SK-N-SH treated with all-trans-retinoic acid at 6 μM for 48 hours (cell line): ENCODE measurements around the gene CEP128.

ENCODE experiments used
- ATAC-seq: fragments of 200-7000 bp; cut with Tn5 transposase; 3 replicates; pipeline ENCODE4 v1.9.1; 2020; ENCODE audit warnings: mild to moderate bottlenecking, moderate library complexity
- ARNTL ChIP-seq: fragments of 450-650 bp; formaldehyde crosslinking; IDR thresholded peaks from 2 replicates; pipeline ENCODE4 v1.5.0; 2020; ENCODE audit warnings: low read depth, mild to moderate bottlenecking, moderate library complexity, borderline replicate concordance
- BACH2 ChIP-seq: fragments of 250-450 bp; sonication (Bioruptor Pico); IDR thresholded peaks from 2 replicates; pipeline ENCODE4 v1.9.0; 2021; ENCODE audit warnings: mild to moderate bottlenecking, borderline replicate concordance
- CSDC2 ChIP-seq: fragments of 250-450 bp; sonication (Bioruptor Pico); IDR thresholded peaks from 2 replicates; pipeline ENCODE4 v1.5.0; 2020; ENCODE audit warnings: mild to moderate bottlenecking, moderate library complexity
- CSRNP3 ChIP-seq: fragments of 250-450 bp; sonication (Bioruptor Pico); IDR thresholded peaks from 2 replicates; pipeline ENCODE4 v1.5.1; 2021; ENCODE audit warnings: mild to moderate bottlenecking, moderate library complexity
- ESRRG ChIP-seq: fragments of 250-450 bp; sonication (Bioruptor Pico); IDR thresholded peaks from 2 replicates; pipeline ENCODE4 v1.6.1; 2021; ENCODE audit warnings: mild to moderate bottlenecking
- GLIS3 ChIP-seq: fragments of 250-450 bp; sonication (Bioruptor Pico); IDR thresholded peaks from 2 replicates; pipeline ENCODE4 v1.5.0; 2020; ENCODE audit warnings: mild to moderate bottlenecking, moderate library complexity
- ISL1 ChIP-seq: fragments of 250-450 bp; sonication (Bioruptor Pico); IDR thresholded peaks from 2 replicates; pipeline ENCODE4 v2.1.2; 2022; ENCODE audit warnings: mild to moderate bottlenecking, moderate library complexity
- OSR1 ChIP-seq: fragments of 250-450 bp; sonication (Bioruptor Pico); IDR thresholded peaks from 2 replicates; pipeline ENCODE4 v1.8.0; 2022; ENCODE audit warnings: moderate library complexity, mild to moderate bottlenecking, inconsistent platforms
- PATZ1 ChIP-seq: fragments of 250-450 bp; sonication (Bioruptor Pico); IDR thresholded peaks from 2 replicates; pipeline ENCODE4 v1.8.0; 2020; ENCODE audit warnings: mild to moderate bottlenecking, moderate library complexity, borderline replicate concordance
- POU6F1 ChIP-seq: fragments of 250-450 bp; sonication (Bioruptor Pico); IDR thresholded peaks from 2 replicates; pipeline ENCODE4 v1.8.0; 2021; ENCODE audit warnings: low read depth, mild to moderate bottlenecking, moderate library complexity, borderline replicate concordance
- PPARA ChIP-seq: fragments of 250-450 bp; sonication (Bioruptor Pico); IDR thresholded peaks from 2 replicates; pipeline ENCODE4 v1.5.0; 2020; ENCODE audit warnings: mild to moderate bottlenecking, borderline replicate concordance
- RARB ChIP-seq: fragments of 250-450 bp; sonication (Bioruptor Pico); IDR thresholded peaks from 2 replicates; pipeline ENCODE4 v1.8.0; 2021; ENCODE audit warnings: mild to moderate bottlenecking, moderate library complexity
- SNAI2 ChIP-seq: fragments of 250-450 bp; sonication (Bioruptor Pico); IDR thresholded peaks from 2 replicates; pipeline ENCODE4 v1.5.0; 2020; ENCODE audit warnings: mild to moderate bottlenecking, moderate library complexity
- TCF4 ChIP-seq: fragments of 250-450 bp; sonication (Bioruptor Pico); IDR thresholded peaks from 2 replicates; pipeline ENCODE4 v1.8.0; 2021; ENCODE audit warnings: mild to moderate bottlenecking, moderate library complexity, borderline replicate concordance
- TOX ChIP-seq: fragments of 250-450 bp; sonication (Bioruptor Pico); IDR thresholded peaks from 2 replicates; pipeline ENCODE4 v1.8.0; 2021; ENCODE audit warnings: mild to moderate bottlenecking, moderate library complexity, borderline replicate concordance
- TSHZ2 ChIP-seq: fragments of 250-450 bp; sonication (Bioruptor Pico); IDR thresholded peaks from 2 replicates; pipeline ENCODE4 v1.5.0; 2020; ENCODE audit warnings: mild to moderate bottlenecking, moderate library complexity
- ZC3H10 ChIP-seq: fragments of 250-450 bp; sonication (Bioruptor Pico); IDR thresholded peaks from 2 replicates; pipeline ENCODE4 v1.5.1; 2021; ENCODE audit warnings: mild to moderate bottlenecking, moderate library complexity
- ZFP3 ChIP-seq: fragments of 250-450 bp; sonication (Bioruptor Pico); IDR thresholded peaks from 2 replicates; pipeline ENCODE4 v1.5.0; 2020; ENCODE audit warnings: mild to moderate bottlenecking, moderate library complexity
- ZFP30 ChIP-seq: fragments of 450-650 bp; formaldehyde crosslinking; IDR thresholded peaks from 2 replicates; pipeline ENCODE4 v1.5.0; 2022; ENCODE audit warnings: mild to moderate bottlenecking, moderate library complexity
- ZNF565 ChIP-seq: fragments of 450-650 bp; formaldehyde crosslinking; conservative IDR thresholded peaks from 2 replicates; pipeline ENCODE4 v1.5.0; 2020; ENCODE audit warnings: low read depth, mild to moderate bottlenecking, moderate library complexity
- ZNF70 ChIP-seq: fragments of 450-650 bp; formaldehyde crosslinking; IDR thresholded peaks from 2 replicates; pipeline ENCODE4 v1.5.0; 2020; ENCODE audit warnings: mild to moderate bottlenecking, moderate library complexity
- ZNF8 ChIP-seq: fragments of 450-650 bp; formaldehyde crosslinking; IDR thresholded peaks from 2 replicates; pipeline ENCODE4 v1.5.0; 2020; ENCODE audit warnings: mild to moderate bottlenecking, moderate library complexity

The CEP128 gene

GRCh38 chr14:80627745-80628144 is 313.8 kb downstream of the CEP128 start:
- no peak for ATAC-seq
- TF ChIP-seq ZFP3 (CRISPR knock-in tag) = no peak
- TF ChIP-seq PPARA (CRISPR knock-in tag) = no peak
- TF ChIP-seq TSHZ2 = no peak
- TF ChIP-seq ZNF8 (CRISPR knock-in tag) = no peak
- TF ChIP-seq TCF4 (CRISPR knock-in tag) = no peak
- TF ChIP-seq OSR1 (CRISPR knock-in tag) = no peak
- no peak for TF ChIP-seq RARB (CRISPR knock-in tag)
- TF ChIP-seq ZNF70 (CRISPR knock-in tag) = no peak
- TF ChIP-seq CSRNP3 (CRISPR knock-in tag) = no peak
- no peak for TF ChIP-seq ISL1 (CRISPR knock-in tag)
- TF ChIP-seq POU6F1 = no peak
- TF ChIP-seq ZC3H10 (CRISPR knock-in tag) = no peak
- TF ChIP-seq ESRRG (CRISPR knock-in tag) = no peak
- no peak for TF ChIP-seq SNAI2 (CRISPR knock-in tag)
- no peak for TF ChIP-seq GLIS3 (CRISPR knock-in tag)

- TF ChIP-seq POU6F1 = no peak
- TF ChIP-seq TOX (CRISPR knock-in tag) = no peak
- no peak for TF ChIP-seq ZNF565 (CRISPR knock-in tag)
- TF ChIP-seq ARNTL (CRISPR knock-in tag) = no peak
- no peak for TF ChIP-seq ZFP3 (CRISPR knock-in tag)
- TF ChIP-seq PATZ1 (CRISPR knock-in tag) = no peak
- no peak for TF ChIP-seq ZFP30 (CRISPR knock-in tag)
- TF ChIP-seq TCF4 (CRISPR knock-in tag) = no peak
- TF ChIP-seq OSR1 (CRISPR knock-in tag) = no peak
- no peak for TF ChIP-seq CSRNP3 (CRISPR knock-in tag)
- TF ChIP-seq TSHZ2 = no peak
- TF ChIP-seq BACH2 (CRISPR knock-in tag) = no peak
- TF ChIP-seq GLIS3 (CRISPR knock-in tag) = no peak
- TF ChIP-seq CSDC2 (CRISPR knock-in tag) = no peak
- no peak for TF ChIP-seq ESRRG (CRISPR knock-in tag)
- no peak for TF ChIP-seq SNAI2 (CRISPR knock-in tag)
- TF ChIP-seq ZNF8 (CRISPR knock-in tag) = no peak
- ATAC-seq = no peak
These were observed 317.0 kb downstream of the CEP128 start for GRCh38 chr14:80624581-80624980.
